Measurements from ENCODE around the gene OR1I1.
"Not testable (repeated sequence)": the region's sequence is repeated elsewhere in the genome, so short reads cannot be mapped to it uniquely, and the experiment has no call there.

OR1I1 gene

DNA sequence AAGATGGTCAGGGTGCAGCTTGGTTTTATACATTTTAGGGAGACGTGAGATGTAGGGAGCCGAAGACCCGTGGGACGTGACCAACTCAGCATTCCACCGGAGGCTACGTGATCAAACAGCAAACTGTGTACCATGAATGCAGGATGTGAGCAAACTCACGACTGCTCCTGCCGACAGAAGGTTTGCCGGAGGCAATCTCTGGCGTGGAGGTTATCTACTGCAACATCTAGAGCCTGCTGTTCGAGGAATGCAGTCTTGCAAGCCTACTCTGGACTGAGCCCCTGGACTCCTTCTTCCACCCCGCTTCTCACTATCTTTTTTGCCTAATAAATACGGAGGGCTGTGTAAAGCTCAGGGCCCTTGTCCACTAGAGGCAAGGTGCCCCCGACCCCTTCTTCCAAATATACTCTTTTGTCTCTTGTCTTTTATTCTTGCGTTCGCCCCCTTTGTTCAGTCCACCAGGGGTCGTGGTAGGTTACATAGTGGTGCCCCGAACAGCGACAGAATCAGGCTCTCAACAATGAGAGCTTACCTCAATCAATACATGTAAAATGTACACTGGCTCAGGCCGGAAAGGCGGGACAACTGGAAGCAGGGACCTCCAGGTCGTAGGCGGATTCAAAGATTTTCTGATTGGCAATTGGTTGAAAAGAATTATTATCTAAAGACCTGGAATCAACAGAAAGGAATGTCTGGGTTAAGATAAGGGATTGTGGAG, 8.9 kb upstream of the OR1I1 start:
- DNase-seq (ENCODE audit: extremely low spot score), result no peak
- ChIA-PET CTCF (no interaction called here), POLR2A (no interaction called here)
- TF ChIP-seq, protein P1, sequence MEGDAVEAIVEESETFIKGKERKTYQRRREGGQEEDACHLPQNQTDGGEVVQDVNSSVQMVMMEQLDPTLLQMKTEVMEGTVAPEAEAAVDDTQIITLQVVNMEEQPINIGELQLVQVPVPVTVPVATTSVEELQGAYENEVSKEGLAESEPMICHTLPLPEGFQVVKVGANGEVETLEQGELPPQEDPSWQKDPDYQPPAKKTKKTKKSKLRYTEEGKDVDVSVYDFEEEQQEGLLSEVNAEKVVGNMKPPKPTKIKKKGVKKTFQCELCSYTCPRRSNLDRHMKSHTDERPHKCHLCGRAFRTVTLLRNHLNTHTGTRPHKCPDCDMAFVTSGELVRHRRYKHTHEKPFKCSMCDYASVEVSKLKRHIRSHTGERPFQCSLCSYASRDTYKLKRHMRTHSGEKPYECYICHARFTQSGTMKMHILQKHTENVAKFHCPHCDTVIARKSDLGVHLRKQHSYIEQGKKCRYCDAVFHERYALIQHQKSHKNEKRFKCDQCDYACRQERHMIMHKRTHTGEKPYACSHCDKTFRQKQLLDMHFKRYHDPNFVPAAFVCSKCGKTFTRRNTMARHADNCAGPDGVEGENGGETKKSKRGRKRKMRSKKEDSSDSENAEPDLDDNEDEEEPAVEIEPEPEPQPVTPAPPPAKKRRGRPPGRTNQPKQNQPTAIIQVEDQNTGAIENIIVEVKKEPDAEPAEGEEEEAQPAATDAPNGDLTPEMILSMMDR (IDR thresholded peaks at IDR 0.05; ENCODE audit: control extremely low read depth, extremely low read depth, low read depth, missing control alignments), result no peak

DNA sequence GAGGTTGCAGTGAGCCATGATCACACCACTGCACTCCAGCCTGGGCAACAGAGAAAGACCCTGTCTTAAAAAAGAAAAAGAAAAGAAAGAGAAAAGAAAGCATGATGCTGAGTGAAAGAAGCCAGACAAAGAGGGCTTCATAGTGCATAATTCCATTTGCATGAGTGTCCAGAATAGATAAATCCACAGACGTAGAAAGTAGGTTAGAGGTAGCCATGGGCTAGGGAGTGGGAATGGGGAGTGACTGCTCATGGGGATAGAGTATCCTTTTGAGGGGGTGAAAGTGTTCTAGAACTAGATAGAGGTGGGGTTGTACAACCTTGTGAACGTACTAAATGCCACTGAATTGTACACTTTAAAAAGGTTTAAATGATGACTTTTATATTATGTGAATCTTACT, 7.6 kb upstream of the OR1I1 start:
- POLR2A ChIA-PET, result no interaction called here
- CTCF ChIA-PET, result no interaction called here
- TF ChIP-seq, protein P1 (IDR thresholded peaks at IDR 0.05; ENCODE audit: control extremely low read depth, extremely low read depth, low read depth, missing control alignments), result no peak
- DNase-seq (ENCODE audit: extremely low spot score), result no peak

DNA sequence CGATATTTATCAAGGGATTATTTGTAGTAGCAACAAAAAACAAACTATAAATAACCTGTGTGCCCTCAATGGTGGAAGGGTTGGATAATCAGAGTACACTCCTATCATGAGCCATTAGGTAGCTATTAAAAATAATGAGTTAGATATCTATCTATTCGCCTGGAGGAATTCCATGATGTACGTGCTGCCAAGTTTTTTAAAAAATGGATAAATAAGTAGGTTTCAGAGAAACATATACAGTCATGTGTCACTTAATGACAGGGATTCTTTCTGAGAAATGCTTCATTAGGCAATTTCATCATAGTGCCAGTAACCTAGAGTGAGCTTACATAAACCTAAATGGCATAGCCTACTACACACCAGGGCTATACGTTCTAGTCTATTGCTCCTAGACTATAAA, 6.2 kb upstream of the OR1I1 start:
- DNase-seq (ENCODE audit: extremely low spot score), result no peak
- ChIA-PET CTCF (no interaction called here), POLR2A (no interaction called here)

DNA sequence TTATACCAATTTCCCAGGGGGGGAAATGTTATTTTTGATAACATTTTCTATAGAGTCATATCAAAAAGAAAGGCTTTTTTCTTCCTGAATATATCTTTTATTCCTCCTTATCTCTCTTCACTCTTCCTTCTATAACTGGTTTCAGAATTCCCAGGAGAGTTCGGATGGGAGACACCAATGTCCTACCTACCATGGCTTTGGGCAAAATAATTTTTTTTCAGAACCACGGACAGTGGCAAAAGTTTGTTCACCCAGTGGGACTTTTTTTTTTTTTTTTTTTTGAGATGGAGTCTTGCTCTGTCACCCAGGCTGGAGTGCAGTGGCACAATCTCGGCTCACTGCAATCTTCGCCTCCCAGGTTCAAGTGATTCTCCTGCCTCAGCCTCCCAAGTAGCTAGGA, 2.0 kb upstream of the OR1I1 start:
- POLR2A ChIA-PET; CTCF ChIA-PET; DNase-seq (ENCODE audit: extremely low spot score): not testable (repeated sequence)

More for the DNA sequence above, 6.2 kb upstream of the OR1I1 start:
- TF ChIP-seq, protein P1 (IDR thresholded peaks at IDR 0.05; ENCODE audit: control extremely low read depth, extremely low read depth, low read depth, missing control alignments), result no peak

DNA sequence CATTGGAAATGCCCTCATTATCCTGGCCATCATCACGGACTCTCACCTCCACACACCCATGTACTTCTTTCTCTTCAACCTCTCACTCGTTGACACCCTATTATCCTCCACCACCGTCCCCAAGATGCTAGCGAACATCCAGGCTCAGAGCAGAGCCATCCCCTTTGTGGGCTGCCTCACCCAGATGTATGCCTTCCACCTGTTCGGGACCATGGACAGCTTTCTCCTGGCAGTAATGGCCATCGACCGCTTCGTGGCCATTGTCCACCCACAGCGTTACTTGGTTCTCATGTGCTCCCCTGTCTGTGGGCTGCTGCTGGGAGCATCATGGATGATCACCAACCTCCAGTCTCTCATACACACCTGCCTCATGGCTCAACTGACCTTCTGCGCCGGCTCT, 5.2 kb downstream of the OR1I1 start:
- no peak for DNase-seq (ENCODE audit: extremely low spot score)
- CTCF ChIA-PET, result interaction anchor here (1.5 to 1.7 kb wide), 2 partner anchors 62 to 468 kb away, joined by 4 to 7 read pairs; no protein-coding TSS in a partner anchor
- TF ChIP-seq, protein P1 (IDR thresholded peaks at IDR 0.05; ENCODE audit: control extremely low read depth, extremely low read depth, low read depth, missing control alignments), result no peak
- POLR2A ChIA-PET, result no interaction called here

DNA sequence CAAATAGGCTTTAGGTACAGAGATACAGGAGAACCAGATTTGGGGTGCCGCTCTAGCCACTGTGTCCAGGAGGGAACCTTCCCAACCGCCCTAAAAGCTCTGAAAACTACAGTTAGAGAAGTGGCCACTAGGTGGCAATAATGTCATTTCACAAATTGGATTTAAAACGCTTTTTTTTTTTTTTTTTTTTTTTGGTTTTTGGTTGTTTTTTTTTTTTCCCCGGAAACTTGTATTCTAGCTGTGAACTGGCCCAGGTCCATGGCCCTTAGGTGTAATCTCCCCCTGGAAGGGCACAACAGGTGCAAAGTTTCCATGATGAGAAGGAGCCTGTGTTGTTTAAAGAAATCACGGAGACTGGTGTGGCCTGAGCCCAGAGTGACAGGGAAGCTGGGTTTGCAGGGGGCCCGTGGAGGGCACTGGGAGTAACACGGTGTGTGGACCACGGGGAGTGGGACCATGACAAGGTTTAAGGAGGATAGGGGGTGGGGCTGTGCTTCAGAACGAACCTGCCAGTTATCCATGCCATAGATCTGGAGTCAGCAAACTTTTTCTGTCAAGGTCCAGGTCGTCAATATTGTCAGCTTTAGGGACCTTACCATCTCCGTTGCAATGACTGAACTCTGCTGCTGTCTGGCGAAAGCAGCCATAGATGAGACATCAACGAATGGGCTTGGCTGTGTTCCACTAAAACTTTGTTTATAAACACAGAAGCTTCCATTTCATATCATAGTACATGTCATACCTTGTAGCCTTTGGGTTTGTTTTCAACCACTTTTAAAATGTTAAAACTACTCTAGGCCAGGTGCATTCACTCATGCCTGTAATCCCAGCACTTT, 10.1 kb downstream of the OR1I1 start:
- ChIA-PET POLR2A (interaction anchor here (0.6 to 0.7 kb wide), 2 partner anchors 44 to 353 kb away, joined by 4 to 8 read pairs; no protein-coding TSS in a partner anchor), CTCF (interaction anchor here (0.7 to 4.0 kb wide), 27 partner anchors 10 to 469 kb away, joined by 3 to 47 read pairs (median 4); partner anchors contain the start of genes AKAP8L, OR1I1 and PGLYRP2)
- peak; percentile 55 for DNase-seq (ENCODE audit: extremely low spot score)
- TF ChIP-seq, protein P1 (IDR thresholded peaks at IDR 0.05; ENCODE audit: control extremely low read depth, extremely low read depth, low read depth, missing control alignments), result peak; percentile 58

DNA sequence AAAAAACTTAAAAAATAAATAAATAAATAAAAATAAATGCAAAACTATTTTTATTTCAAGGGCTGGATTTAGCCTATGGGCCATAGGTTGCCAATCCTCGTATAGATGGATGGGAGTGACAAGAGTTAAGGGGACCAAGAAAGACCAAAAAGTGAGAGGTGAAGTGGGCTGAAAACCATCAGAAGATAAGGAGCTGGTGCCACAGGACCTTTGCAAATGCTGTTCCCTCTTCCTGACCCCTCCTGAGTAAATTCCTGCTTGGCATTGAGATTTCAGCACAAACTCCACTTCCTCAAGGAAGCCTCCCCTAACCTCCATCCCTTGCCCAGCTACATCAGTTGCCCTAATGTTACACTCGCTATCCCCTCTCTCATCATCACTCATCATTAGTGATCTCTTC, 11.0 kb downstream of the OR1I1 start:
- POLR2A ChIA-PET, result no interaction called here
- CTCF ChIA-PET, result interaction anchor here (0.9 to 4.0 kb wide), 18 partner anchors 9 to 467 kb away, joined by 3 to 47 read pairs (median 6); partner anchors contain the start of genes OR1I1 and PGLYRP2

More for the DNA sequence above, 11.0 kb downstream of the OR1I1 start:
- TF ChIP-seq, protein P1 (IDR thresholded peaks at IDR 0.05; ENCODE audit: control extremely low read depth, extremely low read depth, low read depth, missing control alignments), result no peak
- DNase-seq (ENCODE audit: extremely low spot score), result no peak

Data from GM10248 (cell line).